HG03432 (cell line): ENCODE data around the gene EMP2.

ENCODE experiments used
- ATAC-seq: cut with Tn5 transposase; IDR thresholded peaks from one replicate; pipeline ENCODE4 v1.9.1; 2021; ENCODE audit warnings: mild to moderate bottlenecking, moderate library complexity; ENCODE audit not compliant: unreplicated experiment

EMP2 gene

GRCh38 chr16:10494343-10495030, 85.9 kb downstream of the EMP2 start:
- no peak for ATAC-seq

GRCh38 chr16:10493276-10493675, 87.1 kb downstream of the EMP2 start:
- no peak for ATAC-seq

- ATAC-seq: no peak
These were observed 90.3 kb downstream of the EMP2 start for GRCh38 chr16:10490141-10490540.

GRCh38 chr16:10485698-10486382, 94.6 kb downstream of the EMP2 start:
- no peak for ATAC-seq

GRCh38 chr16:10485159-10485558, 95.2 kb downstream of the EMP2 start:
- ATAC-seq: no peak

- no peak for ATAC-seq
These were observed 100.2 kb downstream of the EMP2 start for GRCh38 chr16:10480151-10480550.
